SK-N-SH treated with all-trans-retinoic acid at 6 μM for 48 hours (cell line): ENCODE results near the gene MAN2B1.

Experiments used
- ATAC-seq: fragments of 200-7000 bp; cut with Tn5 transposase; 3 replicates; pipeline ENCODE4 v1.9.1; 2020; ENCODE audit warnings: mild to moderate bottlenecking, moderate library complexity
- BACH2 ChIP-seq: fragments of 250-450 bp; sonication (Bioruptor Pico); IDR thresholded peaks from 2 replicates; pipeline ENCODE4 v1.9.0; 2021; ENCODE audit warnings: mild to moderate bottlenecking, borderline replicate concordance
- CREB5 ChIP-seq: fragments of 250-450 bp; sonication (Bioruptor Pico); IDR thresholded peaks from 2 replicates; pipeline ENCODE4 v1.5.1; 2020; ENCODE audit warnings: low read depth, mild to moderate bottlenecking, moderate library complexity
- CSDC2 ChIP-seq: fragments of 250-450 bp; sonication (Bioruptor Pico); IDR thresholded peaks from 2 replicates; pipeline ENCODE4 v1.5.0; 2020; ENCODE audit warnings: mild to moderate bottlenecking, moderate library complexity
- ESRRG ChIP-seq: fragments of 250-450 bp; sonication (Bioruptor Pico); IDR thresholded peaks from 2 replicates; pipeline ENCODE4 v1.6.1; 2021; ENCODE audit warnings: mild to moderate bottlenecking
- GLIS3 ChIP-seq: fragments of 250-450 bp; sonication (Bioruptor Pico); IDR thresholded peaks from 2 replicates; pipeline ENCODE4 v1.5.0; 2020; ENCODE audit warnings: mild to moderate bottlenecking, moderate library complexity
- ISL1 ChIP-seq: fragments of 250-450 bp; sonication (Bioruptor Pico); IDR thresholded peaks from 2 replicates; pipeline ENCODE4 v2.1.2; 2022; ENCODE audit warnings: mild to moderate bottlenecking, moderate library complexity
- OSR1 ChIP-seq: fragments of 250-450 bp; sonication (Bioruptor Pico); IDR thresholded peaks from 2 replicates; pipeline ENCODE4 v1.8.0; 2022; ENCODE audit warnings: moderate library complexity, mild to moderate bottlenecking, inconsistent platforms
- POU6F1 ChIP-seq: fragments of 250-450 bp; sonication (Bioruptor Pico); IDR thresholded peaks from 2 replicates; pipeline ENCODE4 v1.8.0; 2021; ENCODE audit warnings: low read depth, mild to moderate bottlenecking, moderate library complexity, borderline replicate concordance
- PPARA ChIP-seq: fragments of 250-450 bp; sonication (Bioruptor Pico); IDR thresholded peaks from 2 replicates; pipeline ENCODE4 v1.5.0; 2020; ENCODE audit warnings: mild to moderate bottlenecking, borderline replicate concordance
- RARB ChIP-seq: fragments of 250-450 bp; sonication (Bioruptor Pico); IDR thresholded peaks from 2 replicates; pipeline ENCODE4 v1.8.0; 2021; ENCODE audit warnings: mild to moderate bottlenecking, moderate library complexity
- SNAI2 ChIP-seq: fragments of 250-450 bp; sonication (Bioruptor Pico); IDR thresholded peaks from 2 replicates; pipeline ENCODE4 v1.5.0; 2020; ENCODE audit warnings: mild to moderate bottlenecking, moderate library complexity
- TCF4 ChIP-seq: fragments of 250-450 bp; sonication (Bioruptor Pico); IDR thresholded peaks from 2 replicates; pipeline ENCODE4 v1.8.0; 2021; ENCODE audit warnings: mild to moderate bottlenecking, moderate library complexity, borderline replicate concordance
- ZC3H10 ChIP-seq: fragments of 250-450 bp; sonication (Bioruptor Pico); IDR thresholded peaks from 2 replicates; pipeline ENCODE4 v1.5.1; 2021; ENCODE audit warnings: mild to moderate bottlenecking, moderate library complexity
- ZFP3 ChIP-seq: fragments of 250-450 bp; sonication (Bioruptor Pico); IDR thresholded peaks from 2 replicates; pipeline ENCODE4 v1.5.0; 2020; ENCODE audit warnings: mild to moderate bottlenecking, moderate library complexity
- ZFP30 ChIP-seq: fragments of 450-650 bp; formaldehyde crosslinking; IDR thresholded peaks from 2 replicates; pipeline ENCODE4 v1.5.0; 2022; ENCODE audit warnings: mild to moderate bottlenecking, moderate library complexity
- ZNF565 ChIP-seq: fragments of 450-650 bp; formaldehyde crosslinking; conservative IDR thresholded peaks from 2 replicates; pipeline ENCODE4 v1.5.0; 2020; ENCODE audit warnings: low read depth, mild to moderate bottlenecking, moderate library complexity
- ZNF70 ChIP-seq: fragments of 450-650 bp; formaldehyde crosslinking; IDR thresholded peaks from 2 replicates; pipeline ENCODE4 v1.5.0; 2020; ENCODE audit warnings: mild to moderate bottlenecking, moderate library complexity
- TF ChIP-seq, protein P1 (sequence below): fragments of 250-450 bp; sonication (Bioruptor Pico); IDR thresholded peaks from 2 replicates; pipeline ENCODE4 v1.8.0; 2020; ENCODE audit warnings: mild to moderate bottlenecking, moderate library complexity, borderline replicate concordance
- TF ChIP-seq, protein P2 (sequence below): fragments of 250-450 bp; sonication (Bioruptor Pico); IDR thresholded peaks from 2 replicates; pipeline ENCODE4 v1.5.1; 2021; ENCODE audit warnings: mild to moderate bottlenecking, moderate library complexity

MAN2B1 gene

GRCh38 chr19:12695997-12696365 is 29.4 kb upstream of the MAN2B1 start:
- TF ChIP-seq, protein P1, sequence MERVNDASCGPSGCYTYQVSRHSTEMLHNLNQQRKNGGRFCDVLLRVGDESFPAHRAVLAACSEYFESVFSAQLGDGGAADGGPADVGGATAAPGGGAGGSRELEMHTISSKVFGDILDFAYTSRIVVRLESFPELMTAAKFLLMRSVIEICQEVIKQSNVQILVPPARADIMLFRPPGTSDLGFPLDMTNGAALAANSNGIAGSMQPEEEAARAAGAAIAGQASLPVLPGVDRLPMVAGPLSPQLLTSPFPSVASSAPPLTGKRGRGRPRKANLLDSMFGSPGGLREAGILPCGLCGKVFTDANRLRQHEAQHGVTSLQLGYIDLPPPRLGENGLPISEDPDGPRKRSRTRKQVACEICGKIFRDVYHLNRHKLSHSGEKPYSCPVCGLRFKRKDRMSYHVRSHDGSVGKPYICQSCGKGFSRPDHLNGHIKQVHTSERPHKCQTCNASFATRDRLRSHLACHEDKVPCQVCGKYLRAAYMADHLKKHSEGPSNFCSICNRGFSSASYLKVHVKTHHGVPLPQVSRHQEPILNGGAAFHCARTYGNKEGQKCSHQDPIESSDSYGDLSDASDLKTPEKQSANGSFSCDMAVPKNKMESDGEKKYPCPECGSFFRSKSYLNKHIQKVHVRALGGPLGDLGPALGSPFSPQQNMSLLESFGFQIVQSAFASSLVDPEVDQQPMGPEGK (CRISPR knock-in tag), result no peak
- no peak for TF ChIP-seq POU6F1 (CRISPR knock-in tag)
- TF ChIP-seq ISL1 (CRISPR knock-in tag), result no peak
- no peak for TF ChIP-seq ZC3H10
- no peak for TF ChIP-seq OSR1 (CRISPR knock-in tag)
- TF ChIP-seq ZFP3, result no peak
- TF ChIP-seq RARB, result no peak
- no peak for TF ChIP-seq PPARA (CRISPR knock-in tag)
- no peak for TF ChIP-seq ZFP30 (CRISPR knock-in tag)
- TF ChIP-seq ESRRG (CRISPR knock-in tag), result no peak
- no peak for TF ChIP-seq ZNF70
- TF ChIP-seq, protein P2, sequence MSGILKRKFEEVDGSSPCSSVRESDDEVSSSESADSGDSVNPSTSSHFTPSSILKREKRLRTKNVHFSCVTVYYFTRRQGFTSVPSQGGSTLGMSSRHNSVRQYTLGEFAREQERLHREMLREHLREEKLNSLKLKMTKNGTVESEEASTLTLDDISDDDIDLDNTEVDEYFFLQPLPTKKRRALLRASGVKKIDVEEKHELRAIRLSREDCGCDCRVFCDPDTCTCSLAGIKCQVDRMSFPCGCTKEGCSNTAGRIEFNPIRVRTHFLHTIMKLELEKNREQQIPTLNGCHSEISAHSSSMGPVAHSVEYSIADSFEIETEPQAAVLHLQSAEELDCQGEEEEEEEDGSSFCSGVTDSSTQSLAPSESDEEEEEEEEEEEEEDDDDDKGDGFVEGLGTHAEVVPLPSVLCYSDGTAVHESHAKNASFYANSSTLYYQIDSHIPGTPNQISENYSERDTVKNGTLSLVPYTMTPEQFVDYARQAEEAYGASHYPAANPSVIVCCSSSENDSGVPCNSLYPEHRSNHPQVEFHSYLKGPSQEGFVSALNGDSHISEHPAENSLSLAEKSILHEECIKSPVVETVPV, result no peak
- no peak for TF ChIP-seq ZNF565 (CRISPR knock-in tag)
- ATAC-seq, result peak; percentile 28

DNA sequence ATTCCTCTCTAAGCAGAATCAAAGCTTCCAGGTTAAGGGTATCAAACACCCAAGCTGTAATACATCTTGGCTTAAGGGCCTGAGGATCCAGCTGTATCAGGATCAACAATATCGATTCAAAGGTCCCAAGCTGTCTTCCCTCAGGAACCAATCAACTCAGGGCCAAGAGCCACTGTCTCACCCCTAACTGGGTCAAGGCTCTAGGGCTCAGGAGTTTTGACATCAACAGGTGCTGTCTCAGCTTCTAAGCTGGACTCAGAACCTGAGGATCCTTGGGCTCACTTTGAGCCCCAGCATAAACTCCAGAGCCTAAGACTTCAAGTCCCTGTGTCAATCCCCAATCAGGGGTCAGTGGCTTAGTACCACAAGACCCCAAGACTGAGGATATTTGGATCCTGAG is 29.0 kb upstream of the MAN2B1 start:
- ATAC-seq, result no peak
- no peak for TF ChIP-seq ZNF565 (CRISPR knock-in tag)

- no peak for TF ChIP-seq CREB5
- TF ChIP-seq SNAI2 (CRISPR knock-in tag), result no peak
- TF ChIP-seq GLIS3, result no peak
- no peak for TF ChIP-seq RARB
- no peak for ATAC-seq
Measured at GRCh38 chr19:12695096-12695495, 28.6 kb upstream of the MAN2B1 start.

GRCh38 chr19:12694641-12695040 is 28.1 kb upstream of the MAN2B1 start:
- no peak for ATAC-seq
- TF ChIP-seq RARB, result no peak
- no peak for TF ChIP-seq ISL1 (CRISPR knock-in tag)
- TF ChIP-seq TCF4, result no peak
- TF ChIP-seq SNAI2 (CRISPR knock-in tag), result no peak
- no peak for TF ChIP-seq ZNF70
- no peak for TF ChIP-seq POU6F1 (CRISPR knock-in tag)
- TF ChIP-seq CREB5, result no peak
- no peak for TF ChIP-seq BACH2 (CRISPR knock-in tag)
- TF ChIP-seq, protein P2, result no peak
- no peak for TF ChIP-seq GLIS3
- no peak for TF ChIP-seq ZC3H10
- TF ChIP-seq ESRRG (CRISPR knock-in tag), result no peak
- no peak for TF ChIP-seq CSDC2 (CRISPR knock-in tag)
- TF ChIP-seq, all 23 proteins: peak for 0
